Purkinje cell (primary cell): Measurements from ENCODE around the gene PCDHAC1. TPM values are rescaled to one million over a fixed set of nuclear protein-coding genes. Genes with fewer than 3 reads are reported as not detected.

Experiments
- polyA plus RNA-seq: library from polyadenylated mRNA; unstranded; fragments of >200 nt; fragmentation: Nextera tagmentation; gene quantifications from 2 replicates; pipeline ENCODE4 v1.2.1, GENCODE V29; 2014

Gene PCDHAC1, protein sequence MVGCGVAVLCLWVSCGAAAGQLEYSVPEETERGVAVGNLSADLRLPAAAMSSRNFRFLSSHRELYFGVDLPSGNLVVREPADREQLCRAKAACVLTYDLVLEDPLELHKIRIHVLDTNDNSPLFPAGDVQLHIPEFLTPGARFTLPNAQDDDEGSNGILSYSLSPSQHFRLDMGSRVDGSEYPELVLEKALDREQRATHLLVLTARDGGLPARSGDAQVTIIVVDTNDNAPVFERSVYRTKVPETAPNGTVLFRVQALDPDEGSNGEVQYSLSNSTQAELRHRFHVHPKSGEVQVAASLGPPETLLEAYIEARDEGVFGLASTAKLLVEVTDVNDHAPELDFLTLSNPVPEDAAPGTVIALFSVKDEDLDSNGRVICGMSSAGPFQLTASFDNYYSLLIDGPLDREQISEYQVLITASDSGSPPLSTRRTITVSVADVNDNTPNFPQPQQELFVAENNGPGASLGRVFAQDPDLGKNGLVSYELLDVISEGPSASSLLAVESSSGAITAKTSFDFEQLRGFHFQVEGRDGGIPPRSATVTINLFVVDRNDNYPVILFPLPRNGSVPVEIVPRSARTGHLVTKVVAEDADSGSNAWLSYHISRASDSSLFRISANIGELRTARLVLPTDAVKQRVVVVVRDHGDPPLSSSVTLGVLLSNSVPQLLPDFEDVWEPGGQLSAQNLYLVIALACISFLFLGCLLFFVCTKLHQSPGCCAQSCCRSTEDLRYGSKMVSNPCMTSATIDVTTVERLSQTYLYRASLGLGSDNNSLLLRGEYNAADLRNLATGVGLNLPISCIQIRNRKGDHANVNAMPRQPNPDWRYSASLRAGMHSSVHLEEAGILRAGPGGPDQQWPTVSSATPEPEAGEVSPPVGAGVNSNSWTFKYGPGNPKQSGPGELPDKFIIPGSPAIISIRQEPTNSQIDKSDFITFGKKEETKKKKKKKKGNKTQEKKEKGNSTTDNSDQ
- polyA plus RNA-seq = 11.6 and 30.0 TPM in 2 replicates

DNA sequence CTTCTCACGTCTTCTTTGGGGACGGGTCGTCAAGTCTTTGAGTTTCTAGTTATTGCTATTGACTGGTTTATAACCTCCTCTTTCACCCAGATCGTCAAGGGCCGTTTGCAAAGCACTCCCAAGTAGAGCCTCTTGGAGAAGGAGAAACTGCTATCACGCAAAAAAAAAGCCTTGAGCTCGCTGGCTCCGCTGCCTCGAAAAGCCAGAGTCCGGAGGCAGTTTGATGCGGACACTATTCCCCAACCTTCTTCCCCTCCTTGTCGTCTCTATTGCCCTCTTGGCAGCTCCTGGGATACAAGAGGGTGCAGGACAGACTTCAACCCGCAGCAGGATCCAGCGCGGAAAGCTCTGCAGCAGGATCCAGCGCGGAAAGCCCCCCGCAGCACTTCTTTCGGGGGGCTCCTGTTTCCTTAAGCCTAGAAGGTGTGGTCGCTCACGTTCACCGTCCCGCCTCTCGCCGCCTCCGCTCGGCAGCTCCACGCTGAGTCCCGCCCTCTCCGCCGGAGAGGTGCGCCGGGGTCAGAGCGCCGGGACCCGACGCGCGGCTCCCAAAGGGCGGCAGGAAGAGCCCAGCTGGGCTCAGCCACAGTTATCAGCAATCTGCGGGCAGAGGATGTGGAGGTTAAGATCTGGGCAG lies at the start of gene PCDHAC1:
Gene PCDHAC1, plus strand, starts transcription at position 494 of the 637 bp plus-strand sequence. CDS start 594 bp downstream, outside the sequence.

DNA sequence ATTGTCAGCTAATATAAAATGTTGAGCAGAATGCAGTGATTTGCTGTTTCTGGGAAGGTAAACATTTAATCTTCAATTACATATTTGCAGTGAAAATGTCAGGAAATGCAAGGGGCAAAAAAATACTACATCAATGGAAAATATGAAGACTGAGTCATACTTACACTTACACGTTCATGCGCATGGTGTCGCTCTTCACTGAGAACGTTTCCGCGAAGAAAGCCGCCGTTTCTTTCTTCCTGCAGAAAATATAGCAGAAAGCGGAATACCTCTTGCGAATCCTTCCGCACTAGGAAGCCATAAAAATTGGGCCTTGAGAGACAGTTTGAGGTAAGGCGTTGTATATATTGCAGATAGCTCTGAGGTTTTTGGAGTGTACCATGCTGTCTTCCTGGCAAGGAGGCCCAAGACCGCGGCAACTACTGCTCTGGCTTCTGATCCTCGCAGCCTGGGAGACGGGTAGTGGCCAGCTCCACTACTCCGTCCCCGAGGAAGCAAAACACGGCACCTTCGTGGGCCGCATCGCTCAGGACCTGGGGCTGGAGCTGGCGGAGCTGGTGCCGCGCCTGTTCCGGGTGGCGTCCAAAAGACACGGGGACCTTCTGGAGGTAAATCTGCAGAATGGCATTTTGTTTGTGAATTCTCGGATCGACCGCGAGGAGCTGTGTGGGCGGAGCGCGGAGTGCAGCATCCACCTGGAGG lies 44.1 kb upstream of the PCDHAC1 start, which contains the start of gene PCDHA13:
Gene PCDHA13, plus strand, starts transcription at position 236 of the 702 bp plus-strand sequence. Its CDS starts 145 bp downstream, at position 381.

DNA sequence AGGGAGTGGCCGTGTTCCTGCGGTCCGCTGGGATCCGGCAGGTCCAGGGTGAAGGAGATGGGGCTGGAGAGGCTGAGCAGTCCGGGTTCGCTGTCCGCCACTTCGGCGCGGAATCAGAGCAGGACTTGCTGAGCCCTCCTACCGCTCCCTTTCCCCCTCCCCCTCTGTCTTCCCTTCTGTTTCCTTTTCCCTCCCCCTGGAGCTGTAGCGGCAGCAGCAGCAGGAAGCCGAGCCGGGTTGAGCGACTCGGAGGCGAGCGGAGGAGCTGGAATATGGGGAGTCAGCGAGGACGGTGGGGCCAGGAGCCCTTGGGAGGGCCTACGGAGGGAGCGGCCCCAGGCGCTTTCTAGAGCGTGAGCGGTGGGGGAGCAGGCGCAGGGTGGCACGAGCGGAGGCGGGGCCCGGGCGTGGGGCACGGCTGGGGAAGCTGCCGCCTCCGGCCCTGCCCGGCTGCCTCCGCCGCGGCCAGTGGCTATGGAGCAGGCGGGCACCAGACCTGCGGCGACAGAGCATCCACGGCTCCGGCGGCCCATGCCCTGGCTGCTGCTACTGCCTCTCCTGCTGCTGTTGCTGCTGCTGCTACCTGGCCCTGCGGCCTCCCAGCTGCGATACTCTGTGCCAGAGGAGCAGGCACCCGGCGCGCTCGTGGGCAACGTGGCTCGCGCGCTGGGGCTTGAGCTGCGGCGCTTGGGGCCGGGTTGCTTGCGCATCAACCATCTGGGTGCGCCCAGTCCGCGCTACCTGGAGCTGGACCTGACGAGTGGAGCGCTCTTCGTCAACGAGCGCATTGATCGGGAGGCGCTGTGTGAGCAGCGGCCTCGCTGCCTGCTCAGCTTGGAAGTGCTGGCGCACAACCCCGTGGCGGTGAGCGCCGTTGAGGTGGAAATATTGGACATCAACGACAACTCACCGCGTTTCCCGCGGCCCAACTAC lies 40.5 kb downstream of the PCDHAC1 start, which contains the start of gene PCDHAC2:
Gene PCDHAC2, plus strand, starts transcription at position 184 of the 933 bp plus-strand sequence. Its CDS starts 291 bp downstream, at position 475.

Other genes starting within 250 kb of the PCDHAC1 start
- 68.3 and 76.9 TPM in 2 replicates for gene HARS1, start 234.9 kb upstream of the PCDHAC1 start, polyA plus RNA-seq
- gene HARS2, start 234.8 kb upstream of the PCDHAC1 start, polyA plus RNA-seq = 9.2 and 12.1 TPM in 2 replicates
- gene ZMAT2, start 225.9 kb upstream of the PCDHAC1 start, polyA plus RNA-seq = 44.8 and 45.9 TPM in 2 replicates
- 5.3 and 10.1 TPM in 2 replicates for gene PCDHA1, start 140.2 kb upstream of the PCDHAC1 start, polyA plus RNA-seq
- not detected in 2 replicates for gene PCDHA2, start 131.4 kb upstream of the PCDHAC1 start, polyA plus RNA-seq
- 3.8 TPM in 1 of 2 replicates, not detected in the other for gene PCDHA3, start 125.2 kb upstream of the PCDHAC1 start, polyA plus RNA-seq
- gene PCDHA4, start 119.2 kb upstream of the PCDHAC1 start, polyA plus RNA-seq = 0.62 and 10.7 TPM in 2 replicates
- 1.5 and 6.3 TPM in 2 replicates for gene PCDHA5, start 104.7 kb upstream of the PCDHAC1 start, polyA plus RNA-seq
- gene PCDHA6, start 98.3 kb upstream of the PCDHAC1 start, polyA plus RNA-seq = 4.0 and 5.4 TPM in 2 replicates
- gene PCDHA7, start 92.0 kb upstream of the PCDHAC1 start, polyA plus RNA-seq = 0.39 and 0.71 TPM in 2 replicates
- gene PCDHA8, start 85.1 kb upstream of the PCDHAC1 start, polyA plus RNA-seq = 1.4 TPM in 1 of 2 replicates, not detected in the other
- gene PCDHA9, start 77.9 kb upstream of the PCDHAC1 start, polyA plus RNA-seq = 0.07 and 0.16 TPM in 2 replicates
- gene PCDHA10, start 70.4 kb upstream of the PCDHAC1 start, polyA plus RNA-seq = 13.4 and 23.1 TPM in 2 replicates
- 2.2 and 2.8 TPM in 2 replicates for gene PCDHA11, start 57.3 kb upstream of the PCDHAC1 start, polyA plus RNA-seq
- gene PCDHA12, start 51.0 kb upstream of the PCDHAC1 start, polyA plus RNA-seq = 1.1 and 1.2 TPM in 2 replicates
- gene PCDHA13, start 44.2 kb upstream of the PCDHAC1 start, polyA plus RNA-seq = 12.7 and 31.9 TPM in 2 replicates
- 22.6 and 36.9 TPM in 2 replicates for gene PCDHAC2, start 40.2 kb downstream of the PCDHAC1 start, polyA plus RNA-seq
- not detected in 2 replicates for gene PCDHB1, start 125.1 kb downstream of the PCDHAC1 start, polyA plus RNA-seq
- gene PCDHB2, start 168.3 kb downstream of the PCDHAC1 start, polyA plus RNA-seq = 4.7 and 8.3 TPM in 2 replicates
- gene PCDHB3, start 174.2 kb downstream of the PCDHAC1 start, polyA plus RNA-seq = 3.7 and 7.5 TPM in 2 replicates
- gene PCDHB4, start 195.5 kb downstream of the PCDHAC1 start, polyA plus RNA-seq = 6.0 and 16.8 TPM in 2 replicates
- gene PCDHB5, start 208.9 kb downstream of the PCDHAC1 start, polyA plus RNA-seq = 2.1 and 4.8 TPM in 2 replicates
- gene PCDHB6, start 223.8 kb downstream of the PCDHAC1 start, polyA plus RNA-seq = 1.0 and 1.4 TPM in 2 replicates
- 0.78 TPM in 1 of 2 replicates, not detected in the other for gene PCDHB7, start 246.3 kb downstream of the PCDHAC1 start, polyA plus RNA-seq